HL-60 (cell line): ENCODE measurements around the gene RASSF1.

Source experiments
- CTCF ChIP-seq: IDR thresholded peaks from one replicate; pipeline ENCODE4 v1.5.1; 2011; ENCODE audit warnings: low read length, control low read depth, inconsistent platforms; ENCODE audit not compliant: insufficient read depth
- GABPA ChIP-seq: IDR thresholded peaks from 2 replicates; pipeline ENCODE4 v1.6.1; 2012; ENCODE audit warnings: low read depth
- REST ChIP-seq: IDR thresholded peaks from 2 replicates; pipeline ENCODE4 v1.6.1; 2012; ENCODE audit warnings: low read depth; ENCODE audit not compliant: insufficient replicate concordance

- TF ChIP-seq CTCF (no peak), REST (no peak), GABPA (no peak)
Observed at GRCh38 chr3:50319181-50319893, 21.3 kb downstream of the RASSF1 start.
